GM18909 (cell line): ENCODE results near the gene TTL.
A peak's percentile ranks its signal among the peaks of the same experiment; 100 is the strongest.
"Not testable (repeated sequence)": the region's sequence is repeated elsewhere in the genome, so short reads cannot be mapped to it uniquely, and the experiment has no call there.

ENCODE experiments used
- ATAC-seq: cut with Tn5 transposase; IDR thresholded peaks from one replicate; pipeline ENCODE4 v1.9.1; 2021; ENCODE audit warnings: mild to moderate bottlenecking; ENCODE audit not compliant: unreplicated experiment, poor library complexity

TTL gene

GRCh38 chr2:112472547-112473263 is 9.3 kb upstream of the TTL start:
- ATAC-seq = no peak

GRCh38 chr2:112474844-112475486 is 7.0 kb upstream of the TTL start:
- ATAC-seq = no peak

GRCh38 chr2:112476434-112476833 is 5.5 kb upstream of the TTL start:
- no peak for ATAC-seq

- ATAC-seq = no peak
Observed at GRCh38 chr2:112480530-112481049, 1.4 kb upstream of the TTL start.

GRCh38 chr2:112481050-112481527 is 867 bp upstream of the TTL start:
- ATAC-seq = peak; percentile 68

- ATAC-seq = no peak
Observed at GRCh38 chr2:112482309-112483041, 519 bp downstream of the TTL start.

- no peak for ATAC-seq
Observed at GRCh38 chr2:112483042-112483473, 1.1 kb downstream of the TTL start.

GRCh38 chr2:112483831-112484230 is 1.9 kb downstream of the TTL start:
- ATAC-seq = no peak

GRCh38 chr2:112485849-112486248 is 3.9 kb downstream of the TTL start:
- no peak for ATAC-seq

GRCh38 chr2:112486895-112487294 is 4.9 kb downstream of the TTL start:
- no peak for ATAC-seq

- no peak for ATAC-seq
Observed at GRCh38 chr2:112487444-112487961, 5.5 kb downstream of the TTL start.

- no peak for ATAC-seq
Observed at GRCh38 chr2:112488201-112488600, 6.2 kb downstream of the TTL start.

- ATAC-seq = no peak
Observed at GRCh38 chr2:112491946-112492345, 10.0 kb downstream of the TTL start.

- ATAC-seq = no peak
Observed at GRCh38 chr2:112493048-112493447, 11.1 kb downstream of the TTL start.

GRCh38 chr2:112493858-112494648 is 12.1 kb downstream of the TTL start:
- no peak for ATAC-seq

- ATAC-seq = no peak
Observed at GRCh38 chr2:112494828-112495227, 12.9 kb downstream of the TTL start.

GRCh38 chr2:112495878-112496277 is 13.9 kb downstream of the TTL start:
- not testable (repeated sequence) for ATAC-seq

GRCh38 chr2:112500850-112501484 is 19.0 kb downstream of the TTL start:
- not testable (repeated sequence) for ATAC-seq

GRCh38 chr2:112509239-112509998 is 27.5 kb downstream of the TTL start:
- ATAC-seq = not testable (repeated sequence)
